DND-41 (cell line): ENCODE data around the gene CCDC78.
A peak's percentile ranks its signal among the peaks of the same experiment; 100 is the strongest.

ENCODE experiments used
- ATAC-seq: fragments of 200-7000 bp; cut with Tn5 transposase; 3 replicates; pipeline ENCODE4 v1.9.1; 2021; ENCODE audit warnings: low read depth; ENCODE audit not compliant: insufficient read depth
- DNase-seq: peaks from one replicate; pipeline ENCODE4 v3.0.0-alpha.2; 2020
- H2AFZ ChIP-seq: 2 replicates; pipeline ENCODE4 v1.6.0; 2012; ENCODE audit warnings: low read depth, low read length
- H3K27ac ChIP-seq: 2 replicates; pipeline ENCODE4 v1.5.1; 2012; ENCODE audit warnings: low read length, inconsistent platforms
- H3K27me3 ChIP-seq: fragments of 200-600 bp; sonication (generic); 2 replicates; pipeline ENCODE4 v1.6.0; 2012; ENCODE audit warnings: low read length, mild to moderate bottlenecking, inconsistent platforms; ENCODE audit not compliant: insufficient read depth, poor library complexity
- H3K36me3 ChIP-seq: 2 replicates; pipeline ENCODE4 v1.5.1; 2012; ENCODE audit warnings: low read length, inconsistent platforms; ENCODE audit not compliant: insufficient read depth
- H3K4me1 ChIP-seq: 2 replicates; pipeline ENCODE4 v1.5.1; 2012; ENCODE audit warnings: mild to moderate bottlenecking, low read length; ENCODE audit not compliant: insufficient read depth
- H3K4me2 ChIP-seq: 2 replicates; pipeline ENCODE4 v1.6.0; 2012; ENCODE audit warnings: mild to moderate bottlenecking, moderate library complexity, low read length, inconsistent platforms; ENCODE audit not compliant: insufficient read depth
- H3K4me3 ChIP-seq, 2 experiments: fragments of 200-600 bp in 1 of 2; shearing (Covaris generic) in 1 of 2; 2 replicates each; pipeline ENCODE4 v1.5.1; 2012 to 2016; ENCODE audit warnings: inconsistent platforms in 2 of 2, low read length in 2 of 2, mild to moderate bottlenecking in 2 of 2, low read depth in 1 of 2, moderate library complexity in 1 of 2
- H3K79me2 ChIP-seq: 2 replicates; pipeline ENCODE4 v1.6.0; 2012; ENCODE audit warnings: low read length, inconsistent platforms; ENCODE audit not compliant: insufficient read depth
- H3K9ac ChIP-seq: 2 replicates; pipeline ENCODE4 v1.6.0; 2012; ENCODE audit warnings: low read depth, mild to moderate bottlenecking, inconsistent platforms, low read length, moderate library complexity
- H3K9me3 ChIP-seq: 2 replicates; pipeline ENCODE4 v1.5.1; 2012; ENCODE audit warnings: low read length, moderate library complexity, mild to moderate bottlenecking, inconsistent platforms; ENCODE audit not compliant: insufficient read depth, severe bottlenecking
- H4K20me1 ChIP-seq: 2 replicates; pipeline ENCODE4 v1.6.0; 2012; ENCODE audit warnings: low read length; ENCODE audit not compliant: insufficient read depth
- EZH2 ChIP-seq: IDR thresholded peaks from 3 replicates; pipeline ENCODE4 v1.6.1; 2012; ENCODE audit warnings: borderline replicate concordance, low read depth, mild to moderate bottlenecking, moderate library complexity, low read length, inconsistent platforms; ENCODE audit not compliant: severe bottlenecking
- TF ChIP-seq, protein P1 (sequence below): IDR thresholded peaks from 2 replicates; pipeline ENCODE4 v1.5.1; 2012; ENCODE audit warnings: borderline replicate concordance, low read length, moderate library complexity, mild to moderate bottlenecking; ENCODE audit not compliant: poor library complexity, severe bottlenecking; ENCODE audit errors: extremely low read depth

The CCDC78 gene

DNA sequence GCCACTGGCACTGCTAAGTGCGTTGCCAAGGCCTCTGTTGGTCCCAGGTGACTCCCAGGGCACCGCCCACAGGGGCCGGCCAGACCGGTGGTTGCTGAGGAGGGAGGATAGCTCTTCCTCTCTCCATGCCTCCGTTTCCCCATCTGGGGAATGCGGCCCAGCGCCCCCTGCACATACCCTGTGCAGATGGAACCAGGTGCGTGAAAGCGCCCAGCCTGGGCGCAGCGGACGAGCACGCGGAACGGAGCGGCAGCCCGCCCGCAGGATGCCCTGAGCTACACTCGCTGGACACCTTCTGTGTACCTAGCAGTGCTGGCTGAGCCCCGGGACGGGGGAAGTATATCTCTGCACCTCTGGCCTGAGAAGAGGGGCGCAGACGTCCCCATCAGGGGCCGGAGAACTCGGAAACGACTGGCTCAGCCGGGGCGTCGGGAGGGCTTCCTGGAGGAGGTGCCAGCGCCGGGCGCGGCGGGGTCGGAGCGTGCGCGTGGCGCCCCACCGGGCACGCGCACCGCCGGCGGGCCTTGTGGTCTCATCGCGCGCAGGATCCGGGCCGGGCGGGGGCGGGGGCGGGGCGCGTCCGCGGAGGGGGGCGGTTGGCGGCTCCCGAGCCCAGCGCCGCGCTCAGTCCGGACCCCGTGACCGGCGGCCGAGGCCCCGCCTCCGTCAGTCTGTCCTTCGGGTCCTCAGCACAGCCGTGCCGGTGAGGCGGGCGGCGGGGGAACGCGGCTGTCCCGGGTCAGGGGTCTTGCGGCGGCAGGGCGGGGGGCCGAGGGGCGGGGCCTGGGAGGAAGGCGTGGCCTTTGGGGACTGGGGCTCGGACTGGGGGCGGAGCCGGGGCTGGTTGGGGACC lies at the start of gene CCDC78, which contains the start of gene HAGHL:
Gene CCDC78 (minus strand): TSS at position 6 of the 853 bp plus-strand sequence. CDS start 76 bp downstream, outside the sequence.
Gene HAGHL (plus strand): TSS at position 669 of the 853 bp plus-strand sequence. CDS start 404 bp downstream, outside the sequence.
- TF ChIP-seq EZH2, result no peak
- TF ChIP-seq, protein P1, sequence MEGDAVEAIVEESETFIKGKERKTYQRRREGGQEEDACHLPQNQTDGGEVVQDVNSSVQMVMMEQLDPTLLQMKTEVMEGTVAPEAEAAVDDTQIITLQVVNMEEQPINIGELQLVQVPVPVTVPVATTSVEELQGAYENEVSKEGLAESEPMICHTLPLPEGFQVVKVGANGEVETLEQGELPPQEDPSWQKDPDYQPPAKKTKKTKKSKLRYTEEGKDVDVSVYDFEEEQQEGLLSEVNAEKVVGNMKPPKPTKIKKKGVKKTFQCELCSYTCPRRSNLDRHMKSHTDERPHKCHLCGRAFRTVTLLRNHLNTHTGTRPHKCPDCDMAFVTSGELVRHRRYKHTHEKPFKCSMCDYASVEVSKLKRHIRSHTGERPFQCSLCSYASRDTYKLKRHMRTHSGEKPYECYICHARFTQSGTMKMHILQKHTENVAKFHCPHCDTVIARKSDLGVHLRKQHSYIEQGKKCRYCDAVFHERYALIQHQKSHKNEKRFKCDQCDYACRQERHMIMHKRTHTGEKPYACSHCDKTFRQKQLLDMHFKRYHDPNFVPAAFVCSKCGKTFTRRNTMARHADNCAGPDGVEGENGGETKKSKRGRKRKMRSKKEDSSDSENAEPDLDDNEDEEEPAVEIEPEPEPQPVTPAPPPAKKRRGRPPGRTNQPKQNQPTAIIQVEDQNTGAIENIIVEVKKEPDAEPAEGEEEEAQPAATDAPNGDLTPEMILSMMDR, result no peak
- H3K27me3 ChIP-seq, result no peaks in the 10 kb centered on the region
- peaks cover 20% of the 10 kb centered on the region for H3K4me1 ChIP-seq
- H3K4me2 ChIP-seq, result peak within 1 kb of the TSS; percentile 93
- peak within 1 kb of the TSS; percentile 66 for H2AFZ ChIP-seq
- peaks cover 31% of the 10 kb centered on the region for H4K20me1 ChIP-seq
- H3K9ac ChIP-seq, result peak within 1 kb of the TSS; percentile 65
- H3K27ac ChIP-seq, result peak within 1 kb of the TSS; percentile 45; the same call in 1 of the 2 replicates
- no peaks in the 10 kb centered on the region for H3K79me2 ChIP-seq
- H3K36me3 ChIP-seq, result peaks cover 13% of the 10 kb centered on the region
- DNase-seq (peak; percentile 72), ATAC-seq (peak; percentile 56)
- H3K4me3 ChIP-seq, result peak within 1 kb of the TSS; percentile 27 to 72; a peak in 3 of 4 replicates
- H3K9me3 ChIP-seq, result no peaks in the 10 kb centered on the region

DNA sequence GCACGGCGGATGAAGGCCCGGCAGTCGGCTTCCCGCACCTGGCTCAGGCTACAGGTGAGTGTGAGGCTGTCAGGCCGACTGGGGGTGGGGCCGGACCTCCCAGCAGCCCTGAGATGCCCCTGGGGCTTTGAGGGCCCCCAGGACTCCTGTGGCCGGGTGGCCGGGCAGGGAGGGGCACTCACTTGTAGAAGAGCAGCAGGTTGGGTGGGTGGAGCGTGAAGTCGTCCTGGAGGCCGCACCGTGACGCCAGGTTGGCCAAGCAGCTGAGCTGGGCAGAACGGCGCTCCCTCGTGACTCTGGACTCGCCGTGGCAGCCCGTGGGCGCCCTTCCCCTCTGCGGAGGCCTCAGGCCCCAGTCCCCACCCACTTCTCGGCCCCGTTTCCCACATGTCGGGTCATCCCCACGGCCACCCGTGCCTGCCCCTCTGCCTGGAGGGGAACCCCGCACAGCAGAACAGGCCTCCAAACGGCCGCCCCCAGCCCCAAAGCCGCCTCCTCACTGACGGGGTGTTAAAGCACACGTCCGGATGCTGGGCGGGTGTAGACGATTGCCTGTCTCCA lies 49.1 kb upstream of the CCDC78 start:
- no peaks in the 10 kb centered on the region for H3K36me3 ChIP-seq
- H3K79me2 ChIP-seq, result no peaks in the 10 kb centered on the region
- no peak overlapping the region for H3K4me2 ChIP-seq
- H3K27me3 ChIP-seq, result no peaks in the 10 kb centered on the region
- ATAC-seq, result no peak
- no peak for DNase-seq
- H3K4me1 ChIP-seq, result no peaks in the 10 kb centered on the region
- H3K9ac ChIP-seq, result no peak overlapping the region
- no peaks in the 10 kb centered on the region for H3K9me3 ChIP-seq
- H2AFZ ChIP-seq, result no peak overlapping the region
- H3K4me3 ChIP-seq, result no peak overlapping the region
- peaks cover 2% of the 10 kb centered on the region; the same call in 1 of the 2 replicates for H4K20me1 ChIP-seq
- TF ChIP-seq EZH2, result no peak
- TF ChIP-seq, protein P1, result no peak
- no peak overlapping the region for H3K27ac ChIP-seq

DNA sequence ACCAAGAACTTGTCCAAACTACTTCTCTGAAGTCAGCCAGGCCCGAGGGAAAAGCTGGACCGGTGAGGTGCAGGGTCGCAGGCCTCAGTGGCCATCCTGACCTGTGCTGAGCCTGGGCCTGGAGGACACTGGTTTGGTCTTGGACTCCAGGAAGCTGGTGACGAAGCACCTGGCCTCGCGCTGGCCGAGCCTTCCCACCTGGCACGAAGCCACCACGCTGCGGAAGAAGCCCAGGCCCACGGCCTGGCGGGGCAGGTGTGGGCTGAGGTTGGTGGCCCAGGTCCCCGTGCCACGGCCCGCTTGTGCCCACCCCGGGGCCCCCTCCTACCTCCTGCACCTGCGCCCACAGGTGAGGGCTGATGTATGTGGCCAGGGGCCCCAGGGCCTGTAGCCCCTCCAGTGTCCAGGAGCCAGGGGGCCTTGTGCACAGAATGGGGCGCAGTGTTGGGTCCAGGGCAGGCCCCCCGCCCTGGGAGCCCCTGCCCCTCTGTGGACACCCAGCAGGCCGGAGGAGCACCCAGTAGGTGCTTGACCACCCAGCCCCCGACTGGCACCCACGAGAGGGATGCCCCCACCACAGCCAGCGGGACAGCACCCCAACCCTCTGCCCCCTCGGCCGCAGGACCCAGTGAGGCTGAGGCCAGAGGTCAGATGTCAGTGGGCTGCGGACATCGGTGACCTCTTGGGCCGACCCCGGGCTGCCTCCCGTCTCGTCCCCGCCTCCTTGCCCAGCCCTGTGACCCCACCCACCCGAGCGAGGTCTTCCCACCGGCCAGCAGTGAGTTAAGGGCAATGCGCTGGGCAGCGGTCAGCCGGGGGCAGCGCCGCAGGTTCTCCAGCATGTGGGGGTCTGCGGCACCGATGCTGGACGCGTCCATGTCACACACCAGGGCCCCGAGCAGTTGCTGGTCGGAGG lies 48.1 kb upstream of the CCDC78 start:
- no peak overlapping the region for H3K4me3 ChIP-seq
- no peaks in the 10 kb centered on the region for H3K9me3 ChIP-seq
- no peak overlapping the region for H3K9ac ChIP-seq
- H3K4me2 ChIP-seq, result no peak overlapping the region
- H3K4me1 ChIP-seq, result no peaks in the 10 kb centered on the region
- DNase-seq (no peak), ATAC-seq (no peak)
- TF ChIP-seq, protein P1, result no peak
- TF ChIP-seq EZH2, result no peak
- no peaks in the 10 kb centered on the region for H3K27me3 ChIP-seq
- H3K27ac ChIP-seq, result no peak overlapping the region
- no peaks in the 10 kb centered on the region for H3K36me3 ChIP-seq
- peaks cover under 1% of the 10 kb centered on the region; the same call in 1 of the 2 replicates for H4K20me1 ChIP-seq
- H2AFZ ChIP-seq, result no peak overlapping the region
- no peaks in the 10 kb centered on the region for H3K79me2 ChIP-seq
